T-helper 9 cell (primary cell): ENCODE data around the gene HOXA5.
A peak's percentile ranks its signal among the peaks of the same experiment; 100 is the strongest.

Experiments
- DNase-seq: peaks from one replicate; pipeline ENCODE4 v3.0.0-alpha.2; 2020

The HOXA5 gene

GRCh38 chr7:27170426-27171324 is 27.2 kb upstream of the HOXA5 start:
- DNase-seq, result no peak

GRCh38 chr7:27169658-27170425 is 26.4 kb upstream of the HOXA5 start:
- no peak for DNase-seq

GRCh38 chr7:27168265-27168947 is 24.9 kb upstream of the HOXA5 start:
- DNase-seq, result no peak

GRCh38 chr7:27167916-27168264 is 24.4 kb upstream of the HOXA5 start:
- no peak for DNase-seq

- DNase-seq, result no peak
Measured at GRCh38 chr7:27166531-27167505, 23.3 kb upstream of the HOXA5 start.

GRCh38 chr7:27165996-27166530 is 22.6 kb upstream of the HOXA5 start:
- DNase-seq, result no peak

GRCh38 chr7:27165089-27165995 is 21.9 kb upstream of the HOXA5 start, which contains the start of gene HOXA9:
HOXA9 (minus strand) TSS chr7:27165537; CDS start chr7:27165457, 80 bp downstream.
- DNase-seq, result no peak

- no peak for DNase-seq
Measured at GRCh38 chr7:27164367-27165088, 21.0 kb upstream of the HOXA5 start.

GRCh38 chr7:27164045-27164366 is 20.5 kb upstream of the HOXA5 start:
- no peak for DNase-seq

GRCh38 chr7:27163288-27164044 is 20.0 kb upstream of the HOXA5 start:
- DNase-seq, result no peak

GRCh38 chr7:27162561-27163287 is 19.2 kb upstream of the HOXA5 start:
- DNase-seq, result no peak

GRCh38 chr7:27161721-27162560 is 18.5 kb upstream of the HOXA5 start:
- DNase-seq, result no peak

- DNase-seq, result no peak
Measured at GRCh38 chr7:27161214-27161720, 17.8 kb upstream of the HOXA5 start.

- DNase-seq, result peak; percentile 88
Measured at GRCh38 chr7:27160546-27161213, 17.2 kb upstream of the HOXA5 start.

GRCh38 chr7:27160145-27160545 is 16.7 kb upstream of the HOXA5 start:
- no peak for DNase-seq

- DNase-seq, result no peak
Measured at GRCh38 chr7:27159266-27160144, 16.0 kb upstream of the HOXA5 start.
